ENCODE measurements around the gene KRTAP12-2.

GRCh38 chr21:44686843-44687561 is 20.3 kb upstream of the KRTAP12-2 start:
- no peak for TF ChIP-seq CTCF (IDR thresholded peaks at IDR 0.05)
- no peak for TF ChIP-seq POLR2A (IDR thresholded peaks at IDR 0.05)
